ENCODE data around the gene ZBTB16.

GRCh38 chr11:114087025-114087424 lies 27.5 kb downstream of the ZBTB16 start:
- TF ChIP-seq CTCF (conservative IDR thresholded peaks at IDR 0.05; ENCODE audit: low read depth, low read length), result no peak
- TF ChIP-seq RAD21 (IDR thresholded peaks at IDR 0.05; ENCODE audit: low read length), result no peak
- no peak for TF ChIP-seq RCOR1 (IDR thresholded peaks at IDR 0.05; ENCODE audit: insufficient replicate concordance, low read length)
- TF ChIP-seq BHLHE40 (IDR thresholded peaks at IDR 0.05; ENCODE audit: low read depth, low read length), result no peak
- TF ChIP-seq MAZ (IDR thresholded peaks at IDR 0.05; ENCODE audit: borderline replicate concordance, low read depth, low read length), result no peak
- TF ChIP-seq SMC3 (IDR thresholded peaks at IDR 0.05; ENCODE audit: low read depth, low read length), result no peak
- no peak for TF ChIP-seq POLR2A (IDR thresholded peaks at IDR 0.05; ENCODE audit: low read depth, low read length)
- TF ChIP-seq CEBPB (IDR thresholded peaks at IDR 0.05; ENCODE audit: low read depth, low read length), result no peak
- no peak for TF ChIP-seq RFX5 (IDR thresholded peaks at IDR 0.05; ENCODE audit: low read depth, low read length)
- TF ChIP-seq ELK1 (IDR thresholded peaks at IDR 0.05; ENCODE audit: borderline replicate concordance, low read depth, low read length), result no peak
- TF ChIP-seq MAFK (IDR thresholded peaks at IDR 0.05; ENCODE audit: low read depth, low read length), result no peak
- TF ChIP-seq USF2 (IDR thresholded peaks at IDR 0.05; ENCODE audit: low read depth, low read length), result no peak
- TF ChIP-seq MXI1 (IDR thresholded peaks at IDR 0.05; ENCODE audit: borderline replicate concordance, low read depth, low read length), result no peak
- TF ChIP-seq FOS (IDR thresholded peaks at IDR 0.05; ENCODE audit: low read depth, low read length), result no peak

Measured in IMR-90 (cell line).